ENCODE data around the gene DDX49. TPM values are rescaled to one million over a fixed set of nuclear protein-coding genes. Genes with fewer than 3 reads are reported as not detected.

Gene DDX49
- polyA plus RNA-seq, 1 experiment = 70.0 TPM

DNA sequence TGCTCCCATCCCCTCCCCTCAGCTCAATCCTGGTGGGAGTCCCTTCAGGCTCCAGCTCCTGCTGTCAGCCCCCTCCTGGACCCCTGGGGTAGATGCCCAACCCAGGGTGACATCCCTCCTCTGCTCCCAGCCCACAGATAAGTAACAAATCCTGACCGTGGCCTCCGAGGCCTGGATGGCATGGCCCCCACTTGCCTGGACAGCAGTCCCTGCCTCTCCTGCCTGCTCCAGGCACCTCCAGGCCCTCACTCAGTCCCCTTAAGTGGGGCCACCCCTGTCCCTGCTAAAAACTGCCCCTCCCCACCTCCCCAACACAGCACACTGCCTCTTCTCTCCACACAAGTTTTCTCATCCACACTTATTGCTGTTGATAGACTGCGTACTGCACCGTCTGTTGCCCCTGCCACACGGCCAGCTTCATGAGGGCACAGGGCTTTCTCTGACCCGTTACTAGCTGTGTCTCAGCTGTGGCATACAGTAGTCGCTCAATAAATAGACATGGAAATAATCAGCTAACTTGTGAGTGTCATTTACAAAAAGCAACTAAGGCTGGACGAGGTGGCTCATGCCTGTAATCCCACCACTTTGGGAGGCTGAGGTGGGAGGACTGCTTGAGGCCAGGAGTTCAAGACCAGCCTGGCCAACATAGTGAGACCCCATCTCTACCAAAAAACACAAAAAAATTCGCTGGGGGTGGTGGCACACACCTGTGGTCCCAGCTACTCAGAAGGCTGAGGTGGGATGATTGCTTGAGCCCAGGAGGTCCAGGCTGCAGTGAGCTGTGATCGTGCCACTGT is 29.4 kb upstream of the DDX49 start:
- TF ChIP-seq, protein P1, sequence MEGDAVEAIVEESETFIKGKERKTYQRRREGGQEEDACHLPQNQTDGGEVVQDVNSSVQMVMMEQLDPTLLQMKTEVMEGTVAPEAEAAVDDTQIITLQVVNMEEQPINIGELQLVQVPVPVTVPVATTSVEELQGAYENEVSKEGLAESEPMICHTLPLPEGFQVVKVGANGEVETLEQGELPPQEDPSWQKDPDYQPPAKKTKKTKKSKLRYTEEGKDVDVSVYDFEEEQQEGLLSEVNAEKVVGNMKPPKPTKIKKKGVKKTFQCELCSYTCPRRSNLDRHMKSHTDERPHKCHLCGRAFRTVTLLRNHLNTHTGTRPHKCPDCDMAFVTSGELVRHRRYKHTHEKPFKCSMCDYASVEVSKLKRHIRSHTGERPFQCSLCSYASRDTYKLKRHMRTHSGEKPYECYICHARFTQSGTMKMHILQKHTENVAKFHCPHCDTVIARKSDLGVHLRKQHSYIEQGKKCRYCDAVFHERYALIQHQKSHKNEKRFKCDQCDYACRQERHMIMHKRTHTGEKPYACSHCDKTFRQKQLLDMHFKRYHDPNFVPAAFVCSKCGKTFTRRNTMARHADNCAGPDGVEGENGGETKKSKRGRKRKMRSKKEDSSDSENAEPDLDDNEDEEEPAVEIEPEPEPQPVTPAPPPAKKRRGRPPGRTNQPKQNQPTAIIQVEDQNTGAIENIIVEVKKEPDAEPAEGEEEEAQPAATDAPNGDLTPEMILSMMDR (IDR thresholded peaks at IDR 0.05; ENCODE audit: insufficient read depth, low read depth, low read length) = no peak
- CTCF ChIA-PET = interaction anchor here (0.6 to 3.1 kb wide), 2 partner anchors 23 kb away, joined by 3 to 11 read pairs; no protein-coding TSS in a partner anchor
- Histone ChIP-seq H3K27me3 (ENCODE audit: control insufficient read depth, insufficient read depth, low read length) (peaks cover 7% of the 10 kb centered on the region), H3K4me3 (ENCODE audit: low read depth, low read length) (no peak overlapping the region), H3K36me3 (ENCODE audit: control insufficient read depth, insufficient read depth, low read length) (no peaks in the 10 kb centered on the region)
- DNase-seq (ENCODE audit: low read depth) = no peak
- POLR2A ChIA-PET = no interaction called here

DNA sequence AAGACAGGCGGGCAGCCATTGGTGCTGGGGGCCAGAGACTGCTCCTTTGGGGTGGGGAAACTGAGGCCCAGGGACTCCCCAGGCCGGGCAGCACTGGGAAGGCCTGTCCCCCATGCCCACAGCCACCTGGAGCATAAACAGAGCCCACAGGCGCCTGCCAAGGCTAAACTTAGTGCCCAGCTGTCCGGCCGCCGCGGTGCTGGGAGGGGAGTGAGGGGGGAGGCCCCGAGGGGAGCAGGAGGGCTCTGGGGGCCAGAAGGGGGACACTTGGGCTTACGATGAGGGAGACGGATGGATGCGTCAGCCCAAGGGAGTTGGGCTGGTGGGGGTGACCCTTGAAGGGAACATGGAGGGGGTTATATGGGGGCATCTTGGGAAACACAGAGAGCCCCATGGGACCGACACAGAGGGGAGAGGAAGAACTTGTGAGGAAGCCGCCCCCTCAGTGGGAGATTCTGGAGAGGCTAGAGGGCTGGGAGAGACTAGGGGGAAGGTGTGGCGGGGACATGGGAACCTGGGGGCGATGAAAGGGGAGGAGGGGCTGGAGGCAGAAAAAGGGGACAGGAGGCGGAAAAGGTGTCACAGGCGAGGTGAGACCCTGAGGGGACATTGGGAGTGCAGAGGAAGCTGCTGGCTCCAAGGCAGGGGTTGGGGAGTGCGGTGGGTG is 25.8 kb upstream of the DDX49 start:
- POLR2A ChIA-PET = interaction anchor here (0.7 kb wide), 1 partner anchor 25 kb away, joined by 3 read pairs; the partner anchor contains the start of gene COPE
- DNase-seq (ENCODE audit: low read depth) = no peak
- H3K4me3 ChIP-seq (ENCODE audit: low read depth, low read length) = no peak overlapping the region
- TF ChIP-seq, protein P1 (IDR thresholded peaks at IDR 0.05; ENCODE audit: insufficient read depth, low read depth, low read length) = no peak
- 0 out of 2 replicates have a peak, but pooled peaks cover 2% of the 10 kb centered on the region for H3K36me3 ChIP-seq (ENCODE audit: control insufficient read depth, insufficient read depth, low read length)
- CTCF ChIA-PET = interaction anchor here (0.9 to 4.7 kb wide), 5 partner anchors 10 to 442 kb away, joined by 3 to 33 read pairs (median 4); no protein-coding TSS in a partner anchor
- peaks cover 7% of the 10 kb centered on the region for H3K27me3 ChIP-seq (ENCODE audit: control insufficient read depth, insufficient read depth, low read length)

DNA sequence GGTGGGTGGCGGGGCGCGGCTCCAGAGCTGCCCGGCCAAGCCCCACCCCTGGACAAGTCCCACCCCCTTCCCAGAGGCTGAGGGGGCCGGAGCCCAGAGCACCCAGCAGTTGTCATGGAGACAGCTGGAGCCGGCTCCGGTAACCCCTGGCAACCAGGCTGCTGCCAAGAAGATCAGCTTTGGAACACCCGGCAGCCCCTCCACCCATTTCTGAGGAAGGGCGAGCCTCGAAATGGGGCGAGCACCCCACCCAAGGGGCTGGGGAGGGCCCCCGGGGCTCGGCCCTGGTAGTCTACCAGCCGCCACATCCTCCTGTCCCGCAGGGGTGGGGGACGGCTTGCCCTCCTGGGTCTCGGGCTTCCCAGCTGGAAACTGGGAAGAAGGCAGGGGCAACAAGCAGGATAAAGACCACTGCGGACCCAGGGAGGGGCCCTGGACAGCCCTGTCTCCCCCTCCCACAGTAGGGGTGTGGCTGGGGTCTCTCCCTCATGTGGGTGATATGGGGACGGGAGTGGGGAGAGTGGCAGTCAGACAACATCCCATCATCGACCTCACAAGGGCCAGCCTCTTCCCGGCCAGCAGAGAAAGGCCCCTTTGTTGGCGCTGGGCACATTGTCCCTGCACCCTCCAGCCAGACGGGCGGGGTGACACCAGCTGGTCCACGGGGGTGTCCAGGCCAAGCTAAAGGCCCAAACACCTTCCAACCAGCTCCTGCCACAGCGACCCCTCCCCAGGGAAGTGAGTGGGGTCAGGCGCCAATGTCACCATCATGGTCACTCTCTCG is 25.1 kb upstream of the DDX49 start:
- Histone ChIP-seq H3K27me3 (ENCODE audit: control insufficient read depth, insufficient read depth, low read length) (peaks cover 7% of the 10 kb centered on the region), H3K4me3 (ENCODE audit: low read depth, low read length) (peak overlapping the region; percentile 42), H3K36me3 (ENCODE audit: control insufficient read depth, insufficient read depth, low read length) (peaks cover 3% of the 10 kb centered on the region; the same call in 1 of the 2 replicates)
- ChIA-PET CTCF (interaction anchor here (0.6 to 4.7 kb wide), 8 partner anchors 9 to 1803 kb away, joined by 3 to 33 read pairs (median 3); no protein-coding TSS in a partner anchor), POLR2A (interaction anchor here (0.7 kb wide), 1 partner anchor 25 kb away, joined by 3 read pairs; the partner anchor contains the start of gene COPE)
- no peak for DNase-seq (ENCODE audit: low read depth)
- TF ChIP-seq, protein P1 (IDR thresholded peaks at IDR 0.05; ENCODE audit: insufficient read depth, low read depth, low read length) = no peak

DNA sequence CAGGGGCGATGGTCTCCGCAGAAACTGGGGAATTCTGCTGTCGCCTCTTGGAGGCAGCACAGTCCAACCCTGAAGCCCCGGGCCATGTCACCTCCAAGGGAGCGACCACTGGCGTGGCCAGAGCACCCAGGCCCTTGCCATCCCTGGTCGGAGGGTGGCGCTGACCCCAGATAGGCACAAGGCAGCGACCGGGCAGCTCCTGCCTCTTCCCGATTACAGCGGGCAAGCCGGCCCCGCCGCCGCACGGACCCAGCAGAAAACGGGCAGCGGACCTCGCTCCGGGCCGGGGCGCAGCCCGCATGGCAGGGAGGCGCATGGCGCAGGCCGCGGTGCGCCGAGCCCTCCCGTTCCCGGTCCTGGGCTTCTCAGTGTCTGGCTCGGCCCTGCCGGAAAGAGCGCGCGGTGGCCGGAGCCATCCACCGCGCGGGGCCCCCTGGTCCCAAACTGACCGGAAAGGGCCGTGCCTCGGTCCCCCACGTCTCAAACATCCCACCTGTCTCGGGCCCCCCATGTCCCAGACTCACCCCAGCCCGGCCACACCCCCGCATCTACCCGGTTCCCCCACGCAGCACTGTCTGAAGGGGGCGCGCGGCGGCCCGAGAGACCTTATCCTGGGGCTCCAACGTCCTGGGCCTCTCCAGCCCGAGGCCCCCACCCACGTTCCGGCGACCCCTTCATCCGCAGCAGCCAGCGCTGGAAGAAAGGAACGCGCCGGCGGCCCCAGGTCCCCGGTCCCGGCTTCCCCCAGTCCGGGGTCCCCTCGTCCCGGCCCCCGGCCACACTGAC is 24.3 kb upstream of the DDX49 start:
- H3K4me3 ChIP-seq (ENCODE audit: low read depth, low read length) = peak overlapping the region; percentile 42
- H3K36me3 ChIP-seq (ENCODE audit: control insufficient read depth, insufficient read depth, low read length) = peaks cover 6% of the 10 kb centered on the region; the same call in 1 of the 2 replicates
- H3K27me3 ChIP-seq (ENCODE audit: control insufficient read depth, insufficient read depth, low read length) = peaks cover 7% of the 10 kb centered on the region
- TF ChIP-seq, protein P1 (IDR thresholded peaks at IDR 0.05; ENCODE audit: insufficient read depth, low read depth, low read length) = peak; percentile 51
- POLR2A ChIA-PET = no interaction called here
- CTCF ChIA-PET = interaction anchor here (0.6 to 4.7 kb wide), 6 partner anchors 29 to 727 kb away, joined by 3 to 33 read pairs (median 4); no protein-coding TSS in a partner anchor
- DNase-seq (ENCODE audit: low read depth) = no peak
